Breast epithelium (tissue), 3 donors: ENCODE data around the gene HOXB2.

ENCODE experiments used
- POLR2A ChIP-seq: fragments of 450-650 bp; IDR thresholded peaks from one replicate; pipeline ENCODE4 v1.6.1; 2016; ENCODE audit warnings: antibody characterized with exemption, mild to moderate bottlenecking, moderate library complexity
- TF ChIP-seq, protein P1 (sequence below), 3 donors: fragments of 450-650 bp; IDR thresholded peaks; one replicate each; pipeline ENCODE4 v1.5.1; 2016 to 2017; ENCODE audit warnings: antibody characterized with exemption in 3 of 3, mild to moderate bottlenecking in 3 of 3, moderate library complexity in 3 of 3

DNA sequence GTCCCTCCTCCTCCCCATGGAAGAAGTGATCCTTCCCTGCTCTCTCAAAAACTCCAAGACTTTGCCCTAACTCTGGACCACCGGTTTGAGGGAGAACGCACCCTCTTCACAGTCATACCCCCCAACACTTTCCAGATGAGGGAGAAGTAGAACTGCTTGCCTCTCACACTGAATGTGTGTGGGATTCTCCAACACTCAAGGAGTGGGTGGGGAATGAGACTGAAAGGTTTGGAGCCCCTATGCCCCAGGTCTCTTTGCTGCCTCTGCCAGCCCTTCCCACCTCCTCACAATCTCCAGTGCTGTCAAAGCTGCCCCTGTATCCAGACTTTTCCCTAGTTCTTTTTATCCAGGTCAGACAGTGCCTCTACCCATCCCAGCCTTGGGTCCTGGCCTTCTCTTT lies 21.8 kb upstream of the HOXB2 start:
- TF ChIP-seq, protein P1, sequence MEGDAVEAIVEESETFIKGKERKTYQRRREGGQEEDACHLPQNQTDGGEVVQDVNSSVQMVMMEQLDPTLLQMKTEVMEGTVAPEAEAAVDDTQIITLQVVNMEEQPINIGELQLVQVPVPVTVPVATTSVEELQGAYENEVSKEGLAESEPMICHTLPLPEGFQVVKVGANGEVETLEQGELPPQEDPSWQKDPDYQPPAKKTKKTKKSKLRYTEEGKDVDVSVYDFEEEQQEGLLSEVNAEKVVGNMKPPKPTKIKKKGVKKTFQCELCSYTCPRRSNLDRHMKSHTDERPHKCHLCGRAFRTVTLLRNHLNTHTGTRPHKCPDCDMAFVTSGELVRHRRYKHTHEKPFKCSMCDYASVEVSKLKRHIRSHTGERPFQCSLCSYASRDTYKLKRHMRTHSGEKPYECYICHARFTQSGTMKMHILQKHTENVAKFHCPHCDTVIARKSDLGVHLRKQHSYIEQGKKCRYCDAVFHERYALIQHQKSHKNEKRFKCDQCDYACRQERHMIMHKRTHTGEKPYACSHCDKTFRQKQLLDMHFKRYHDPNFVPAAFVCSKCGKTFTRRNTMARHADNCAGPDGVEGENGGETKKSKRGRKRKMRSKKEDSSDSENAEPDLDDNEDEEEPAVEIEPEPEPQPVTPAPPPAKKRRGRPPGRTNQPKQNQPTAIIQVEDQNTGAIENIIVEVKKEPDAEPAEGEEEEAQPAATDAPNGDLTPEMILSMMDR (IDR thresholded peaks at IDR 0.05), result no peak
- TF ChIP-seq POLR2A, result no peak
